ENCODE data around the gene ARL6IP4.

The ARL6IP4 gene

DNA sequence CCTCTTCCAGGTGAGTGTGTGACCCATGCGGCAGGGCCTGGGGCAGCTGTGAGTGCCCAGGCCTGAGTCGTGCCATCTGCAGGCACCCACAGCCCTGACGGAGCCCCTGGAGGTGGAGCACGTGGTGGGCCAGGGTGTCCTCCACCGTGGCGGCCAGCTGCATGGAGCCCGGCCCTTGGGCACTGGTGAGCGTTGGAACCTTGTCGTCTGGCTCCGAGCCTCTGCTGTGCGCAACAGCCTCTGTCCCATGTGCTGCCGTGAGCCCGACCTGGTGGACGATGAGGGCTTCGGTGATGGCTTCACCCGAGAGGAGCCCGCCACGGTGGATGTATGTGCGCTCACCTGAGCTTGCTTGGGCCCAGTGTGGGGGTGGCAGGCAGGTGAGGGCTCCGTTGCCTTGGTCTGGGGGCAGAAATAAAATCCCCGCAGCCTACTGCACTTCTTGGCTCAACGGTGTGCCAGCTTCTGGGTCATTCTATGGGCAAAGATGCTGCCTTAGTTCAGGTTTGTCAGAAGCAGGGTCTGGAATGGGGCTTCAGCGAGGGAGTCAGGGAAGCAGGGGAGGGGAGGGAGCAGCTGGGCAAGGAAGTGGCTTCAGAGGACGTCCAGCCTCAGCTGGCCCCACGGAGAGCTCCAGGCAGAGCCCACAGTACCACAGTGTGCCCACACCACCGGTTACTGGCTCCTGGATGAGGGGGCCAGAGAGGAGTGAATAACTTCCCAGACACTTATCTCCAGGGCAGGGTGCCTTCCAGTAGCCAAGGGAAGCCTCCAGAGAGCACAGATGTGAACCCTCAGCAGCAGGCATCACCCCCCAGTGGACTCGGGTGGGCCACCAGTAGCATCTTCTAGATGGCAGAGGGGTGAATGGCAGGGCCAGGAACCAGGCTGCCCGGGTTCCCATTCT lies 1.2 kb upstream of the ARL6IP4 start:
- DNase-seq: no peak

- DNase-seq: no peak
Measured at GRCh38 chr12:122979908-122980182, 636 bp upstream of the ARL6IP4 start.

GRCh38 chr12:122981036-122981471 lies 573 bp downstream of the ARL6IP4 start:
- no peak for DNase-seq

GRCh38 chr12:122981587-122982476 lies 1.4 kb downstream of the ARL6IP4 start:
- DNase-seq: no peak

DNA sequence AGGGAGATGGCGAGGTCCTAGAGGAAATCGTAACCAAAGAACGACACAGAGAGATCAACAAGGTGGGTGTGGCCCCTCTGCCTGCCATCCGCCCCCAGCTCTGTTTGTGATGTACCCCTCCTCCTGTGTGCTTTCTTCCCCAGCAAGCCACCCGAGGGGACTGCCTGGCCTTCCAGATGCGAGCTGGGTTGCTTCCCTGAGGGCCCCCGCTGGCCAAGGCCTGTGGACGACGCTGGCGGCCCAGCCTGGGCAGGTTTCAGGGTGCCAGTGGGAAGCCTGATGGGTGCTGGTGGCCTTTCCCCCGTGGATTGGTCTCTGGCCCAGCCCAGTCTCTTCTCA lies 2.0 kb downstream of the ARL6IP4 start:
- DNase-seq: no peak

GRCh38 chr12:122982963-122983788 lies 2.7 kb downstream of the ARL6IP4 start:
- no peak for DNase-seq

DNA sequence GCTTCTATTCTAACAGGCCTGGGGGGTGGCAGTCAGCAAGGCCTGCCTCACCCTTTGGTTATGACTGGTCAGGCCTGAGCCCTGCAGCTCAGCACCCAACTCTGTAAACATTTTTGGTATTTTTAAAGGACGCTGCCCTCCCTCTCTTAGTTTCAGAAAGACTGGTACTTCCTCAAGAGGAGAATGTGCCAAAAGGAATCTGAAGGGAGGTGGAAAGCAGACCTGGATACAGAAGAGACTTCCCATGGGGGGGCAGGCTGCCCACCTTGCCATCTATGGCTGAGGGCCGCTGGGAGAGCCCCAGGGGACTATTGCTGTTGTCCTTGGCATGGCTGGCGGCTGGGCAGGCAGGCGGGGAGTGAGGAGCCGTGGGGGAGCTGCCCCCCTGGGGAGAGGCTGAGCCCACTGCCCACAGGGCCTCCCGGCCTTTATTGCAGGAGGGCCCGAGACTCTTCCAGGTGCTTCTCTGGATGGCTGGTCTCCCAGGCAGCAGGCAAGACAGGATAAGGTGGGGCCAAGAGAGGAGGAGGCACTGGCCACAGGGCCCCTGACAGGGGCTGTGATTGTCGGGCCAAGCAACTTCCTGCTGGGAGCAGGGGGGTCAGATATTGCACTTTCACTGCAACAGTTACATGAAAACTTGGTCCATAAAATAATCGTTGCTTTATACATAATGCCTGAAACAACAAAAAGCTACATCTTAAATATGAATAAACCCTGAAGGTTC lies 3.5 kb downstream of the ARL6IP4 start:
- DNase-seq: no peak

DNA sequence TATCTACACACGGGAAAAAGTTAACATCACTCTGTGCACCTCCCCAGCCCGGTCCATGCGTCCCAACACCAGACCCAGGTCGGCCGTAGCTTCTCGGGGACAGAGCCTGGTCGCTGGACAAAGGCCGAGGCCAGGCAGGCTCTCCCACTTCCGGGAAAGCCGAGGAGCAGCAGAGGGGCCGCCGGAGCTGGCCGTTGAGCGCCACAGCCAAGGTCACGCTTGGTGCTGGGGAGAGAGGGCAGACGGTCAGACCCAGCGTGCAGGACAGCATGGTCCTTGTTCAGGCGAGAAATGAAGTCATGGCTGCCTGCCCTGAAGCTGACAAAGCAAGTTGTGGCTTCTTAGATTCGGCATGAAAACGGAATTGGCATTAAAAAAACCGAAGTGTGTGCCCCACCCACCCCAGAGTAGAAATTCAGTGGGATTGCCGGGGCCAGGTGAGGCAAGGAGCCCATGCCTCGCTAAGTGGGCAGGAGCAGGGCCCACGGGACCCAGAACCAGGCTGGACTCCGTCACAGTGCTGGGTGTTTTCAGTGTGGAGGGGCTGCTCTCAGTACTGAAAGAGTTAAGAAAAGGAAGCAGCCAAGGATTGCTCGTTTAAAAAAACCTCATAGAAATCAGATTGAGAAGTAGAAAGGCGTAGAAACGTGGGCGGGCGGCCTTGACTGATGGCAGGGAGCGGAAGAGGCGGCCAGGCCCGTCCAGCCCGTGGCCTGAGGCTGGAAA lies 4.3 kb downstream of the ARL6IP4 start:
- DNase-seq: no peak

DNA sequence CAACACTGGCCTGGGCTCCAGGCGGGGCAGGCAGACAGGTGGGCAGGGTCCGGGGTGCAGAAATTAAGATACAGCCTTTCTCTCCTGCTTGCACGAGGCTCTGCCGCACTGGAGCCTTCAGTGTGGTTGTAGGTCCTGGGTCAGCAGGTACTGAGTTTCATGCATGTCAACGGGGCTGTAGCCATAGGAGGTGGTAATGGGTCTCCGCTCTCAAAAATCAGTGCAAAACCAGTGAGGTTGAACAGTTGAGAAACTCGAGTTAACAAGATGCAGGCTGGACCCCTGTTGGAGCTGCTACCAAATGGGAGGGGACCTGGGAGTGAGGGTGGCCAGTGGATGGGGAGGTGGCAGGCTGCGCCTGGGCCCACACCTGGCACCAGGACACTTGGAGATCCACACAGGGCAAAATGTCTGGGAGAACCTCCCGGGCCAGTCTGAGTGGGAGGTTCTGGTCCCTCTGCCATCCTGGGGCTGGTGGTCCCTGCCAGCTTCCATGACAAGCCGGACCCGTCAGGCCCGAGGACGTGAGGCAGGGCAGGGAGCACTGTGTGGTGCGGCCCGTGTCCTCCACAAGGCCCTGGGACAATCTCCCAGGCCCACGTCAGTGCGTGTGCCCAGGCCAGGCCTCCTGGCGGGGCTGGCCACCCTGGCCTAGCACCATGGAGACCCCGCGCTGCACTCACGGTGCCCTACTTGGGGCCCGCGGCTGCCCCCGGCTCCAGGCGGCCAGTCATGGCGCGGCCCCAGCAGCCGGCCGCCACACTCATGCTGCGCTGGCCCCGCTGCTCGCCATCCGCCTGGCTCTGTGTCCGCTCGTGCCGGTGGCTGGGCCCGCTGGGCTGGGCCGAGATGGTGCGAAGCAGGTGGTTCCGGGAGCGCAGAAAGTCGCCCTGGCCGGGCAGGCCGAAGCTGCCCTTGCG lies 5.1 kb downstream of the ARL6IP4 start:
- DNase-seq: no peak

DNA sequence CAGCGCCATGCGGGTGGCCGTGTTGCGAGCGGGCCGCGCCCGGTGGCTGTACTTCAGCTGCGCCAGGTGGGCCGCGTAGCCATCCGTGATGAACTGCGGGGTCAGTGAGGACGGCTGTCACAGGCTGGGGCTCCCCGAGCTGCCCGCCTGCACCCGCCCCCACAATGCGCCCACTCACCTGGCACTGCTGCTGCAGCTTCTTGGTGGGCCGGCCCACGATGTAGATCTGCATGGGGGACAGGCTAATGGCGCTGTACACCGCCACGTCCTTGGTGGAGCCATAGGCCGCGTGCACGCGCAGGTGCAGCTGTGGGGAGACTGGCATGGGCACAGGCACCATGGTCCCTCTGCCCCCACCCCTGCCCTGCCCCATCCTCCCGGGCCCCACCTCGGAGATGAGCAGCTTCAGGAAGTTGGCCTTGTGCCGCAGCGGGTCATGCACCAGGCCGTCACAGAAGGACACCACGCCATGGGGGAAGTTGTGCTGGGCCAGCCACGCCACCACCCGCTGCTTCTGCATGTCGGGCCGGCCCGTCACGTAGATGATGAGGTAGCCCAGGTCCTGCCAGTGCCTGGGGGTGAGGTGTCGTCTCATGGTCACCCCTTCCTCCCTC lies 5.9 kb downstream of the ARL6IP4 start:
- DNase-seq: no peak

DNA sequence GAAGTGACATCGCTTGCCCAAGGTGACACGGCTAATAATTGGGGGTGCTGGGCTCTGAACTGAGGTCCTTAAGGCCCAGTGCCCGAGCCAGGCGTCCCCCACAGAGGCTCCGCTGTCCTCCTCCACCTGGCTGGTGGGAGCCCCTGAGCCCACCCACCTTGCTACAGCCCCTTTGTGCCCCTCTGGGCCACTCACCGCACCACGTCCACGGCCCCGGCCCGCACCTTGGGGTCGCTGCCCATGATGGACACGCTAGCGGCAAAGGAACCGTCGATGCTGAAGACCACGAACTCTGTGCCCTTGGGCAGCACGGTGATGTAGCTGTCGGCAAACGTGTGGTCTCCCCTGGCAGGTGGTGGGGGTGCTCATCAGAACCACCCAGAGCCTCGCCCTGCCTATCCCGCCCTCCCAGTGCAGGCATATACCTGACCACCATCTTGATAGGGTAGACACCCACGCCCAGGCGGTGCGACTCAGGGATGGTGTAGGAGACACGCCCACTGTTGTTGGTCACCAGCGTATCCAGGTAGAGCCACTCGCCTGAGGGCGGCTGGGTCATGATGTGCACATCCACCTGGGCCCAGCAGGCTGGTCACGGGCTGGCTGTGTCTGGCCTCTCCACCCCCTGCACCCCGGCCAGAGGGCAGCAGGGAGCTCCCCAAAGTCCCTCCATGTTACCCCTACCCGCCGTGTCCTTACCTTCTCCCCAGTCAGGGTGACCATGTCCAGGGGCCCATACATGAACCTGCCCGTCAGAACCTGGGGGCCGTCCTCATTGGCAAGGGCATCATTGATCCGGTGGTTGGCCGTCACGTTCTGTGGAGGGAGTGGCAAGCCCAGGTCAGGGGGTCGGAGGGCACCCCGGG lies 6.8 kb downstream of the ARL6IP4 start:
- no peak for DNase-seq

- DNase-seq: no peak
Measured at GRCh38 chr12:122988036-122988435, 7.6 kb downstream of the ARL6IP4 start.

DNA sequence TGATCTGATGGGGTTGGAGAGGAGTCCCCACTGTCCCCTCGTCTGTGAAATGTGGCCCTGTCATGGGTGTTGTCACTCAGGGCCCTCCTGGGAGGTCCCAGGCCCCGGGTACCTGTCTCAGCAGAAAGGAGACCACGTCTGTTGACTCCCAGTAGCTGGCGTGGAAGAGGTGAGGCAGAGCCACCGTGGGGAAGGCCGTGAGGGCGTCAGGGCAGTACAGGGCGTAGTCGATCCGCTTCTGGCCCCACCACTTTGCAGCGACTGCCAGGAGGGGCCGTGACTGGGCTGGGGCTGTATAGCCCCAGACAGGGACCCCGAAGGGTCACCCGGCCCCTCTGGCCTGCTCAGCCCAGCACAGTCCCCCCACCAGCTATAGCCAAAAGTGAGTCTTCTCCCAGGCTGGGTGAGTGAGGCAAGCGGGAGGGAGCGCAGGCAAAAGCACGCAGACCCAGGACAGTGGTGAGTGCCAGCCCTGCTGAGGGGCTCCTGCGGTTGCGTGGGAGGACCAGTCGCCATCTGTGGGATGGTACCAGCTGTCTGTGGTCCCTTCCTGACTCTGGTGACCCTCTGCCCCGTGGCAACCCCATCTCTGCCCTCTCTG lies 8.2 kb downstream of the ARL6IP4 start:
- no peak for DNase-seq

- DNase-seq: no peak
Measured at GRCh38 chr12:122989225-122989839, 8.9 kb downstream of the ARL6IP4 start.

GRCh38 chr12:122989874-122990419 lies 9.5 kb downstream of the ARL6IP4 start:
- DNase-seq: no peak

- DNase-seq: no peak
Measured at GRCh38 chr12:122990561-122990960, 10.1 kb downstream of the ARL6IP4 start.

GRCh38 chr12:122990961-122991622 lies 10.6 kb downstream of the ARL6IP4 start:
- DNase-seq: no peak

Measured in effector CD4-positive, alpha-beta T cell (primary cell).